NT2/D1 (cell line): Measurements from ENCODE around the gene MLPH.

Source experiments
- SUZ12 ChIP-seq: IDR thresholded peaks from 2 replicates; pipeline ENCODE4 v1.6.1; 2011; ENCODE audit not compliant: insufficient read length, insufficient read depth; ENCODE audit errors: extremely low read depth
- YY1 ChIP-seq: IDR thresholded peaks from 2 replicates; pipeline ENCODE4 v1.6.1; 2011; ENCODE audit not compliant: insufficient read length, insufficient read depth

GRCh38 chr2:237577458-237577857 is 90.4 kb downstream of the MLPH start:
- TF ChIP-seq YY1 (no peak), SUZ12 (no peak)
